HepG2 (cell line): ENCODE data around the gene PSRC1. TPM values are rescaled to one million over a fixed set of nuclear protein-coding genes. Genes with fewer than 3 reads are reported as not detected.

ENCODE experiments used
- GATAD1 ChIP-seq: IDR thresholded peaks from 2 replicates; pipeline ENCODE4 v1.6.1; 2016; ENCODE audit warnings: missing genetic modification reagents, missing compliant biosample characterization
- LCORL ChIP-seq, 2 experiments: fragments of 450-650 bp in 1 of 2; sonication (generic) in 1 of 2; formaldehyde crosslinking in 1 of 2; IDR thresholded peaks; 2 replicates each; pipeline versions ENCODE4 v1.5.0 to v1.6.1; 2017 to 2020; ENCODE audit warnings: antibody characterized with exemption in 1 of 2, missing genetic modification reagents in 1 of 2
- NR3C1 ChIP-seq: sonication (generic); formaldehyde crosslinking; IDR thresholded peaks from 2 replicates; pipeline ENCODE4 v1.4.0; 2020; ENCODE audit warnings: missing genetic modification reagents
- RORA ChIP-seq: sonication (generic); formaldehyde crosslinking; IDR thresholded peaks from 2 replicates; pipeline ENCODE4 v1.5.0; 2020; ENCODE audit warnings: mild to moderate bottlenecking, missing genetic modification reagents, moderate library complexity
- SIX4 ChIP-seq: sonication (generic); formaldehyde crosslinking; IDR thresholded peaks from 2 replicates; pipeline ENCODE4 v1.4.0; 2020; ENCODE audit warnings: missing genetic modification reagents
- SKIL ChIP-seq: sonication (generic); formaldehyde crosslinking; IDR thresholded peaks from 2 replicates; pipeline ENCODE4 v1.8.0; 2022; ENCODE audit warnings: missing genetic modification reagents, mild to moderate bottlenecking, moderate library complexity, borderline replicate concordance
- SRSF4 ChIP-seq: fragments of 200-400 bp; formaldehyde crosslinking; IDR thresholded peaks from one replicate; pipeline ENCODE4 v1.6.1; 2018; ENCODE audit warnings: mild to moderate bottlenecking, low read depth, low read length, moderate library complexity; ENCODE audit not compliant: poor library complexity, severe bottlenecking
- ZNF337 ChIP-seq: sonication (generic); formaldehyde crosslinking; IDR thresholded peaks from 2 replicates; pipeline ENCODE4 v1.5.1; 2020; ENCODE audit warnings: missing genetic modification reagents, low read depth, mild to moderate bottlenecking, borderline replicate concordance
- ZNF34 ChIP-seq: sonication (generic); formaldehyde crosslinking; IDR thresholded peaks from 2 replicates; pipeline ENCODE4 v1.4.0; 2020; ENCODE audit warnings: mild to moderate bottlenecking, missing genetic modification reagents, borderline replicate concordance
- ZNF691 ChIP-seq: sonication (generic); formaldehyde crosslinking; IDR thresholded peaks from 2 replicates; pipeline ENCODE4 v1.4.0; 2020; ENCODE audit warnings: missing genetic modification reagents, low read depth, mild to moderate bottlenecking, borderline replicate concordance
- ZNF724P ChIP-seq: sonication (generic); formaldehyde crosslinking; IDR thresholded peaks from 2 replicates; pipeline ENCODE4 v1.8.0; 2022; ENCODE audit warnings: missing genetic modification reagents, borderline replicate concordance
- ZSCAN20 ChIP-seq: sonication (generic); formaldehyde crosslinking; IDR thresholded peaks from 2 replicates; pipeline ENCODE4 v1.4.0; 2020; ENCODE audit warnings: missing genetic modification reagents, mild to moderate bottlenecking, borderline replicate concordance
- polyA plus RNA-seq, 8 experiments: library from polyadenylated mRNA; depleted of rRNA in 3 of 8; stranded (reverse) in 7 of 8; unstranded in 1 of 8; fragments of >200 nt; fragmentation: Illumina TruSeq in 4 of 8; extraction: Trizol in 4 of 8; gene quantifications; 2 replicates each; pipeline versions ENCODE4 v1.2.1 to v1.2.3, GENCODE V29; 2011 to 2016; ENCODE audit warnings: low read depth in 4 of 8, missing spikeins in 1 of 8, mixed read lengths in 1 of 8; ENCODE audit not compliant: insufficient read depth in 1 of 8
- total RNA-seq, 5 experiments: library from RNA; depleted of rRNA; stranded (reverse); fragments of >200 nt; fragmentation: Illumina TruSeq; extraction: Trizol; gene quantifications; 2 replicates each; pipeline ENCODE4 v1.2.3, GENCODE V29; 2016; ENCODE audit warnings: low read depth in 1 of 5
- TF ChIP-seq, protein P1 (sequence below): sonication (generic); formaldehyde crosslinking; IDR thresholded peaks from 2 replicates; pipeline ENCODE4 v1.4.0; 2020; ENCODE audit warnings: missing genetic modification reagents
- TF ChIP-seq, protein P2 (sequence below): sonication (generic); formaldehyde crosslinking; IDR thresholded peaks from 2 replicates; pipeline ENCODE4 v1.5.1; 2020; ENCODE audit warnings: missing genetic modification reagents, mild to moderate bottlenecking, borderline replicate concordance
- TF ChIP-seq, protein P3 (sequence below): sonication (generic); formaldehyde crosslinking; IDR thresholded peaks from 2 replicates; pipeline ENCODE4 v1.5.1; 2020; ENCODE audit warnings: missing genetic modification reagents, mild to moderate bottlenecking, borderline replicate concordance

The PSRC1 gene
- total and polyA plus RNA-seq, 2 of the 13 experiments (the other 11 are each of a cell fraction or from before 2014, with no cell fraction given), result 28.6 to 30.3 TPM

- TF ChIP-seq ZNF34 (CRISPR knock-in tag) (no peak), NR3C1 (CRISPR knock-in tag) (no peak), SKIL (CRISPR knock-in tag) (no peak), SIX4 (CRISPR knock-in tag) (peak; percentile 47; the same call in 1 of the 2 replicates), ZSCAN20 (CRISPR knock-in tag) (no peak), LCORL (IDR thresholded peaks at IDR 0.05) (no peak; the same call in 1 of the 2 replicates), LCORL (CRISPR knock-in tag; IDR thresholded peaks at IDR 0.05) (peak; percentile 99), ZNF337 (CRISPR knock-in tag) (no peak), ZNF724P (CRISPR knock-in tag) (0 out of 2 replicates have a peak, but pooled peaks have one; percentile 53), SRSF4 (no peak), ZNF691 (peak; percentile 26; the same call in 1 of the 2 replicates), GATAD1 (CRISPR knock-in tag) (0 out of 2 replicates have a peak, but pooled peaks have one; percentile 52), RORA (CRISPR knock-in tag) (no peak)
- TF ChIP-seq, protein P1, sequence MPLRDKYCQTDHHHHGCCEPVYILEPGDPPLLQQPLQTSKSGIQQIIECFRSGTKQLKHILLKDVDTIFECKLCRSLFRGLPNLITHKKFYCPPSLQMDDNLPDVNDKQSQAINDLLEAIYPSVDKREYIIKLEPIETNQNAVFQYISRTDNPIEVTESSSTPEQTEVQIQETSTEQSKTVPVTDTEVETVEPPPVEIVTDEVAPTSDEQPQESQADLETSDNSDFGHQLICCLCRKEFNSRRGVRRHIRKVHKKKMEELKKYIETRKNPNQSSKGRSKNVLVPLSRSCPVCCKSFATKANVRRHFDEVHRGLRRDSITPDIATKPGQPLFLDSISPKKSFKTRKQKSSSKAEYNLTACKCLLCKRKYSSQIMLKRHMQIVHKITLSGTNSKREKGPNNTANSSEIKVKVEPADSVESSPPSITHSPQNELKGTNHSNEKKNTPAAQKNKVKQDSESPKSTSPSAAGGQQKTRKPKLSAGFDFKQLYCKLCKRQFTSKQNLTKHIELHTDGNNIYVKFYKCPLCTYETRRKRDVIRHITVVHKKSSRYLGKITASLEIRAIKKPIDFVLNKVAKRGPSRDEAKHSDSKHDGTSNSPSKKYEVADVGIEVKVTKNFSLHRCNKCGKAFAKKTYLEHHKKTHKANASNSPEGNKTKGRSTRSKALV (CRISPR knock-in tag), result no peak
- TF ChIP-seq, protein P2, sequence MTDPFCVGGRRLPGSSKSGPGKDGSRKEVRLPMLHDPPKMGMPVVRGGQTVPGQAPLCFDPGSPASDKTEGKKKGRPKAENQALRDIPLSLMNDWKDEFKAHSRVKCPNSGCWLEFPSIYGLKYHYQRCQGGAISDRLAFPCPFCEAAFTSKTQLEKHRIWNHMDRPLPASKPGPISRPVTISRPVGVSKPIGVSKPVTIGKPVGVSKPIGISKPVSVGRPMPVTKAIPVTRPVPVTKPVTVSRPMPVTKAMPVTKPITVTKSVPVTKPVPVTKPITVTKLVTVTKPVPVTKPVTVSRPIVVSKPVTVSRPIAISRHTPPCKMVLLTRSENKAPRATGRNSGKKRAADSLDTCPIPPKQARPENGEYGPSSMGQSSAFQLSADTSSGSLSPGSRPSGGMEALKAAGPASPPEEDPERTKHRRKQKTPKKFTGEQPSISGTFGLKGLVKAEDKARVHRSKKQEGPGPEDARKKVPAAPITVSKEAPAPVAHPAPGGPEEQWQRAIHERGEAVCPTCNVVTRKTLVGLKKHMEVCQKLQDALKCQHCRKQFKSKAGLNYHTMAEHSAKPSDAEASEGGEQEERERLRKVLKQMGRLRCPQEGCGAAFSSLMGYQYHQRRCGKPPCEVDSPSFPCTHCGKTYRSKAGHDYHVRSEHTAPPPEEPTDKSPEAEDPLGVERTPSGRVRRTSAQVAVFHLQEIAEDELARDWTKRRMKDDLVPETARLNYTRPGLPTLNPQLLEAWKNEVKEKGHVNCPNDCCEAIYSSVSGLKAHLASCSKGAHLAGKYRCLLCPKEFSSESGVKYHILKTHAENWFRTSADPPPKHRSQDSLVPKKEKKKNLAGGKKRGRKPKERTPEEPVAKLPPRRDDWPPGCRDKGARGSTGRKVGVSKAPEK (CRISPR knock-in tag), result no peak
- TF ChIP-seq, protein P3, sequence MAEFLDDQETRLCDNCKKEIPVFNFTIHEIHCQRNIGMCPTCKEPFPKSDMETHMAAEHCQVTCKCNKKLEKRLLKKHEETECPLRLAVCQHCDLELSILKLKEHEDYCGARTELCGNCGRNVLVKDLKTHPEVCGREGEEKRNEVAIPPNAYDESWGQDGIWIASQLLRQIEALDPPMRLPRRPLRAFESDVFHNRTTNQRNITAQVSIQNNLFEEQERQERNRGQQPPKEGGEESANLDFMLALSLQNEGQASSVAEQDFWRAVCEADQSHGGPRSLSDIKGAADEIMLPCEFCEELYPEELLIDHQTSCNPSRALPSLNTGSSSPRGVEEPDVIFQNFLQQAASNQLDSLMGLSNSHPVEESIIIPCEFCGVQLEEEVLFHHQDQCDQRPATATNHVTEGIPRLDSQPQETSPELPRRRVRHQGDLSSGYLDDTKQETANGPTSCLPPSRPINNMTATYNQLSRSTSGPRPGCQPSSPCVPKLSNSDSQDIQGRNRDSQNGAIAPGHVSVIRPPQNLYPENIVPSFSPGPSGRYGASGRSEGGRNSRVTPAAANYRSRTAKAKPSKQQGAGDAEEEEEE, result no peak
These were observed 8.1 kb downstream of the PSRC1 start (continued) for GRCh38 chr1:109274533-109275476.
